Sigmoid colon (tissue), 4 donors: ENCODE data around the gene JAM2.

Source experiments
- CTCF ChIP-seq, 4 experiments: fragments of 450-650 bp in 3 of 4; fragments of 200-600 bp in 1 of 4; IDR thresholded peaks; one replicate each; pipeline ENCODE4 v1.5.1; 2016 to 2019; ENCODE audit warnings: antibody characterized with exemption in 4 of 4, mild to moderate bottlenecking in 3 of 4, moderate library complexity in 2 of 4
- POLR2A ChIP-seq, 2 donors: fragments of 450-650 bp; IDR thresholded peaks; one replicate each; pipeline ENCODE4 v1.6.1; 2016; ENCODE audit warnings: antibody characterized with exemption in 2 of 2, mild to moderate bottlenecking in 2 of 2, moderate library complexity in 2 of 2
- POLR2AphosphoS5 ChIP-seq, 4 donors: sonication (generic); formaldehyde crosslinking; IDR thresholded peaks; one replicate each; pipeline ENCODE4 v1.6.1; 2017; ENCODE audit warnings: antibody characterized with exemption in 4 of 4

GRCh38 chr21:25760061-25760460 is 121.0 kb downstream of the JAM2 start:
- TF ChIP-seq CTCF (IDR thresholded peaks at IDR 0.05) (no peak), POLR2AphosphoS5 (IDR thresholded peaks at IDR 0.05) (no peak), POLR2A (IDR thresholded peaks at IDR 0.05) (no peak)
